Stimulated activated CD4-positive, alpha-beta T cell treated with anti-CD3 and anti-CD28 coated beads, TNF-alpha, amount 100 ng/mL, for 24 hours (primary cell): ENCODE measurements around the gene CAPN12.

Experiments
- DNase-seq, 3 experiments: peaks; one replicate each; pipeline ENCODE4 v3.0.0-alpha.2; 2020; ENCODE audit warnings: low read depth in 3 of 3

Gene CAPN12

GRCh38 chr19:38710928-38711725 is 33.1 kb downstream of the CAPN12 start:
- DNase-seq = no peak

- no peak for DNase-seq
Observed at GRCh38 chr19:38710416-38710702, 33.9 kb downstream of the CAPN12 start.

- DNase-seq = no peak
Observed at GRCh38 chr19:38709671-38710415, 34.4 kb downstream of the CAPN12 start.

- DNase-seq = no peak
Observed at GRCh38 chr19:38709119-38709518, 35.2 kb downstream of the CAPN12 start.

GRCh38 chr19:38708413-38709024 is 35.8 kb downstream of the CAPN12 start:
- no peak for DNase-seq

- DNase-seq = no peak
Observed at GRCh38 chr19:38707512-38708114, 36.7 kb downstream of the CAPN12 start.

GRCh38 chr19:38706792-38707511 is 37.3 kb downstream of the CAPN12 start:
- no peak for DNase-seq

GRCh38 chr19:38705197-38706019 is 38.9 kb downstream of the CAPN12 start:
- DNase-seq = no peak

GRCh38 chr19:38704488-38705026 is 39.7 kb downstream of the CAPN12 start:
- no peak for DNase-seq

- DNase-seq = no peak
Observed at GRCh38 chr19:38703509-38703908, 40.8 kb downstream of the CAPN12 start.

- DNase-seq = no peak
Observed at GRCh38 chr19:38702278-38702677, 42.0 kb downstream of the CAPN12 start.

GRCh38 chr19:38701455-38702063 is 42.7 kb downstream of the CAPN12 start:
- no peak for DNase-seq

- DNase-seq = no peak
Observed at GRCh38 chr19:38700902-38701454, 43.3 kb downstream of the CAPN12 start.

- no peak for DNase-seq
Observed at GRCh38 chr19:38700350-38700901, 43.8 kb downstream of the CAPN12 start.

GRCh38 chr19:38699647-38700349 is 44.5 kb downstream of the CAPN12 start:
- DNase-seq = no peak

GRCh38 chr19:38699027-38699346 is 45.3 kb downstream of the CAPN12 start:
- DNase-seq = peak in 1 of 3 experiments; percentile 25

- no peak for DNase-seq
Observed at GRCh38 chr19:38698225-38699026, 45.8 kb downstream of the CAPN12 start.

GRCh38 chr19:38697641-38698071 is 46.6 kb downstream of the CAPN12 start:
- no peak for DNase-seq
